HG02970 (cell line): ENCODE results near the gene SMIM10L2A.
"Not testable (repeated sequence)": the region's sequence is repeated elsewhere in the genome, so short reads cannot be mapped to it uniquely, and the experiment has no call there.

Experiments
- ATAC-seq: cut with Tn5 transposase; IDR thresholded peaks from one replicate; pipeline ENCODE4 v1.9.1; 2021; ENCODE audit warnings: mild to moderate bottlenecking, moderate library complexity, moderate number of reproducible peaks; ENCODE audit not compliant: unreplicated experiment, low FRiP score

Gene SMIM10L2A

DNA sequence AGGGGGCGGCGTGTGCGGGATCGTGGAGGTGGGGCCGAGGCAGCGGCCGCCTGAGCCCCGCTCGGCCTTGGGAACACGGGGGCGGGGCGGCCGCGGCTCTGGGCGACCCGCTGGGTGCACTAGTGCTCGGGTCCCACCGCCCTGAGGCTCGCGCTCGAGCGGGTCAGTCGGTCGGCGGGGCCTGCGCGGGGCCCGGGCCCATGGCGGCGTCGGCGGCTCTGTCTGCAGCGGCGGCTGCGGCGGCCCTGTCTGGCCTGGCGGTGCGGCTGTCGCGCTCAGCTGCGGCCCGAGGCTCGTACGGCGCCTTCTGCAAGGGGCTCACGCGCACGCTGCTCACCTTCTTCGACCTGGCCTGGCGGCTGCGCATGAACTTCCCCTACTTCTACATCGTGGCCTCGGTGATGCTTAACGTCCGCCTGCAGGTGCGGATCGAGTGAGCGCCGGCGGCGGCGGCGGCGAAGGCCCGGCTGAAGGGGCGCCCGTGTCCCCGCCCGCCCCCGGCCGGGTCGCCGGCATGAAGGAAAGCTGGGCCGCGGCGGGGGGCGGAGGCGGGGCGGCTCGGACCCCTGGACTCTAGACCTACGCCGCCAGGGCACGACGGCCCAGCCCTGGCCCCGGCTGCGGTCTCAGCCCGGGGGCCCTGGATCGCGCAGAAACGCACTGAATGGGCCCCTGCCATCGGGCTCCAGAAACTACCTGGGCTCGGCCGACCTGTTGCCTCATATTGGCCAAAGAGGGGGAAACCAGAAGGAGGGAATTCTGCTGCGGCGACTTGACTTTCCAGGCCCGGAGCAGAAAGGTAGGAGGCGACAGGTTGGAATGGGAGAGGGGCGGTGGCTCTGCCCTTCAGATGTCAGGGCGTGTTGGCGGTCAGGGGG, at the start of gene SMIM10L2A:
TSS of gene SMIM10L2A (plus strand) at position 13 of the 878 bp plus-strand sequence. CDS start at position 201, 188 bp downstream.
- ATAC-seq: peak; percentile 50

- ATAC-seq: no peak
Measured at GRCh38 chrX:135373357-135373756, 48.4 kb upstream of the SMIM10L2A start.

DNA sequence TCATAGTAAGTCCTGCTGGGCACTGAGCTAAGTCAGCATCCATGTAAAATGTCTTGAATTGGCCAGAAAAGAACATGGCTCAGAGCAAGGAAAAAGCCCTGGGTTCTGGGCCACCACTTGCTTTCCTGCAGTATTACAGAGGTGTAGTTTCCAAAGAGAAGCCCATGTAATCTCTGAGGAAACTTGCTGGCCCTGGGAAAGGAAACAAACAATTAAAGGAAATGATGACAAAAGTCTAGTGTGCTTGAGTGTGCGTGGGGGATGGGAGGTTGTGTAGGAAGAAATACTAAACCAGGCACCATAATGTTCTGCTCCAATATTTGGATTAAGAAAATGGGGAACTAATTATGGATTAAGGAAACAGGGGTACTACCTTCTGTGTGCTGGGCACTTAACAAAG, 39.5 kb upstream of the SMIM10L2A start:
- no peak for ATAC-seq

GRCh38 chrX:135383249-135383648, 38.5 kb upstream of the SMIM10L2A start:
- no peak for ATAC-seq

- no peak for ATAC-seq
Measured at GRCh38 chrX:135384161-135384836, 37.4 kb upstream of the SMIM10L2A start.

GRCh38 chrX:135388841-135389240, 32.9 kb upstream of the SMIM10L2A start:
- ATAC-seq: no peak

DNA sequence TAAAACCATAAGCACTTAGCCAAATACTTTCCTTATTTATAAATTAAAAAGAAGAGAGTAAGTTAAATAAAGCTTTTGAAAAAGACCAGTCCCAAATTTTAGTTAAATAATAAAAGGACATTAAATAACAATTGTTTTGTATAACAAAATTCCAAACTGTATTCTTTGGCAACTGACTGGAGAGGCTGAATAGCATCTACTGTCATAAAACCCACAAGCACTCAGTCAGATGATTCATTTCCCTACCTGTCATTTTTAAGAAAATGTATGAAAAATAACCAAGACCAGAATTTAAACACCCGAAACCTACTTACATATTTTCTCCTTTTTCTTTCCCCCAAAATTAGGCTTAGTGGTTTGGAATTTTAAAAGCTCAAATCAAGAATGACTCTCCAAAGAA, 32.5 kb upstream of the SMIM10L2A start:
- ATAC-seq: no peak

DNA sequence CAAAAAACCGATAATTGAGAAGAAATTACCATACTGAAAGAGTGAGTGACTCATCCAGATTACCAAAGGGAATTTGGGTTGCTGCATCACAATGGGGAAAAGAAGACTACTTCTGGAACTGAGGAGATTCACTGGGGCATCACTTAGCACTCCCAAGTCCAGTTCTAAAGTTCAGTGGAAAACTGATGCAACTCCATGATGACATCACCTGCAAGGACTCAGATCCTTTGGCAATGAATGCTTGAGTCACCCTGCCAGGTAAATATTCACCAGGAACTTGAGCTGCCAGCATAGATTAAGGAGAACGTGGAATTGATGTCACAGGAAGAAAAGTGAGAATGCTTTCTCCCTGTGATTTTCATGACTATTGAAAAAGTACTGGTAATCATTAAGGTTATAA, 32.0 kb upstream of the SMIM10L2A start:
- no peak for ATAC-seq

GRCh38 chrX:135391734-135392133, 30.0 kb upstream of the SMIM10L2A start:
- ATAC-seq: no peak

GRCh38 chrX:135393051-135393450, 28.7 kb upstream of the SMIM10L2A start:
- no peak for ATAC-seq

DNA sequence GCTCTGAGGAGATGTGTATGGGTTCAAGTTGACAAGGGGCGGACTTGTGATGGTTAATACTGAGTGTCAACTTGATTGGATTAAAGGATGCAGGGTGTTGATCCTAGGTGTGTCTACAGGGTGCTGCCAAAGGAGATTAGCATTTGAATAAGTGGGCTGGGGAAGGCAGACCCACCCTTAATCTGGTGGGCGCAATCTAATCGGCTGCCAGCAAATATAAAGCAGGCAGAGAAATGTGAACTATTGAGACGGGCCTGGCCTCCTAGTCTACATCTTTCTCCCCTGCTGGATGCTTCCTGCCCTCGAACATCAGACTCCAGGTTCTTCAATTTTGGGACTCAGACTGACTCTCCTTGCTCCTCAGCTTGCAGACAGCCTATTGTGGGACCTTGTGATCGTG, 26.7 kb upstream of the SMIM10L2A start:
- ATAC-seq: no peak

DNA sequence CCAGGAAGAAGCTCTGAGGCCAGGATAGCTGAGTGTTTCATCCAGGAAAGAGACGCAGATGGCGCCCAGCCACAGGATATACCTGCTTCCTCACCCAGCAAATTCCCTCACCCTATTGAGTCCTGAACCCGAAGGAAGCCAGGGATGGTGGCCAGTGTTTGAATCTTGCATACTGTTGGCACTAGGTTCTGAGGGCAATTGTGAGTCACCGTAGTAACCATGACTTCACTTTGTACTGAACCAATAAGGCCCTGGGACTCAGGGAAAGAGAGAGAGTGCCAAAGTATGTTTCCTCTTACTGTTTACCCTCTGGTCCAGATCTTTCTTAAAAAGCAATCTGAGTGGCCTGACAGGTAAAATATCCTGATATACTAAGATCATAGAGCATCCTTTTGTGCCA, 25.6 kb upstream of the SMIM10L2A start:
- no peak for ATAC-seq

- no peak for ATAC-seq
Measured at GRCh38 chrX:135396566-135396965, 25.2 kb upstream of the SMIM10L2A start.

- no peak for ATAC-seq
Measured at GRCh38 chrX:135397652-135398051, 24.1 kb upstream of the SMIM10L2A start.

DNA sequence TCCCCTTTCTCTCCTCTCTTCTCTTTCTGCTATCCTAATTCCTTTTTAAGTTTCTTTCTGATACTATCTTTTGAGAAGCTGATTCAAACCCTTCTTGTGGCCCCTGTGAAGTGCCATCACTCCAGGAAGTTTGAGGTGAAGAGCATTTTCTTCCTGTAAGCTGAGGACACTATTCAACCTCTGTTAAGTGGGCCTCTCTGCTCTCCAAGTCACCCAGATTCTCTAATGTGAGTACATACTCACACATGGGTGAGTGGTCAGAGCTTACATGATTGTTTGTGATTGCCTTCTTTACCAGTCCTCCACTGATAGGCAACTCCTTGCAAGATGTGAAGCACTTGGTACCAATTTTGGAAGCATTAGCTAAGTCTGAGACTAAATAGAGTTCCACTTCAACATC, 18.4 kb upstream of the SMIM10L2A start:
- no peak for ATAC-seq

- not testable (repeated sequence) for ATAC-seq
Measured at GRCh38 chrX:135406428-135406827, 15.3 kb upstream of the SMIM10L2A start.

GRCh38 chrX:135408794-135409193, 12.9 kb upstream of the SMIM10L2A start:
- ATAC-seq: no peak

- no peak for ATAC-seq
Measured at GRCh38 chrX:135410861-135411627, 10.7 kb upstream of the SMIM10L2A start.

DNA sequence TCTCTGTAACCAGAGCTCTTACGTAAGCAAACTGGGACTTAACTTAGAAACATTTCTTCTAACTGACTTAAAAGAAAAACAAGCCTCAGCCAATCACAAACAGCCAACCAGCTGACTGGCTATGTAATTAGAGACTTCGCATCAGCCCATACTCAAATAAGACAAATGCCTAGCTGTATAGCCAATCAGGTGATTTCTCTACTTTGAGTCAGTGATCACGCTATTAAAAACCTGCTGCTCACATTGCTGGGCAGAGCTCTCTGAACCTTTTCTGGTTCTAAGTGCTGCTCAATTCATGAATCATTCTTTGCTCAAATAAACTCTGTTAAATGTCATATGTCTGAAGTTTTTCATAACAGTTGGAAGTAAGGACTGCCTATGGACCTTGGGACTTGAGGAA, 9.9 kb upstream of the SMIM10L2A start:
- ATAC-seq: no peak

GRCh38 chrX:135416546-135416945, 5.2 kb upstream of the SMIM10L2A start:
- ATAC-seq: no peak

DNA sequence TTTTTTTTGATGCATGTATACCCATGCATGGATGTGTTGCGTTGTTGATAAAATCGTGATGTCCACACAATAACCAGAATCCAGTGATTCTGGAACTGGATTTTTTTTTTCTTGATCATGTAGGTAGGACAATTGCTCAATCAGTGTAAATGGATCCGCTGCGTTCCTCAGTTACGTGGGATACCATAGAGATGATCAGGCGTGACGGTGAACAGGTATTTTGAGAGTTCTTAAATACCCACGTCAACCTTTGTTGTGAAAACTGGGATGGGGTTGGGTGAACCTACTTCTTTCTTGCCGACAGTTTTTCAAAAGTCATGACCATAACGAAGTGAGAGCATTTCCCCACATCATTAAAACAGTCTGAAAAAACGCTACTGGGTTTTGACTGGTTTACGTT, 913 bp upstream of the SMIM10L2A start:
- no peak for ATAC-seq
